HS-5 (cell line): ENCODE measurements around the gene AFAP1.

Source experiments
- DNase-seq: peaks from one replicate; pipeline ENCODE4 v3.0.0-alpha.2; 2012; ENCODE audit warnings: low read depth

The AFAP1 gene

GRCh38 chr4:7803992-7804755 lies 135.5 kb downstream of the AFAP1 start:
- no peak for DNase-seq

- no peak for DNase-seq
Observed at GRCh38 chr4:7803371-7803770, 136.3 kb downstream of the AFAP1 start.

GRCh38 chr4:7802093-7802726 lies 137.5 kb downstream of the AFAP1 start:
- DNase-seq = peak; percentile 65

GRCh38 chr4:7801641-7802040 lies 138.0 kb downstream of the AFAP1 start:
- no peak for DNase-seq

- DNase-seq = no peak
Observed at GRCh38 chr4:7801001-7801400, 138.7 kb downstream of the AFAP1 start.

- no peak for DNase-seq
Observed at GRCh38 chr4:7800410-7800809, 139.3 kb downstream of the AFAP1 start.

- no peak for DNase-seq
Observed at GRCh38 chr4:7799736-7800135, 139.9 kb downstream of the AFAP1 start.

GRCh38 chr4:7799306-7799705 lies 140.4 kb downstream of the AFAP1 start:
- DNase-seq = no peak

GRCh38 chr4:7798178-7798995 lies 141.3 kb downstream of the AFAP1 start:
- DNase-seq = no peak

- no peak for DNase-seq
Observed at GRCh38 chr4:7797330-7797729, 142.3 kb downstream of the AFAP1 start.

- no peak for DNase-seq
Observed at GRCh38 chr4:7795983-7796382, 143.7 kb downstream of the AFAP1 start.

- DNase-seq = no peak
Observed at GRCh38 chr4:7793186-7793585, 146.5 kb downstream of the AFAP1 start.

GRCh38 chr4:7792616-7793015 lies 147.0 kb downstream of the AFAP1 start:
- no peak for DNase-seq

GRCh38 chr4:7790999-7791398 lies 148.7 kb downstream of the AFAP1 start:
- no peak for DNase-seq

- DNase-seq = no peak
Observed at GRCh38 chr4:7790023-7790422, 149.6 kb downstream of the AFAP1 start.

- no peak for DNase-seq
Observed at GRCh38 chr4:7788694-7789425, 150.8 kb downstream of the AFAP1 start.

- DNase-seq = no peak
Observed at GRCh38 chr4:7788193-7788592, 151.5 kb downstream of the AFAP1 start.

GRCh38 chr4:7787681-7788141 lies 151.9 kb downstream of the AFAP1 start:
- no peak for DNase-seq

GRCh38 chr4:7787067-7787466 lies 152.6 kb downstream of the AFAP1 start:
- no peak for DNase-seq

- DNase-seq = no peak
Observed at GRCh38 chr4:7786517-7786916, 153.1 kb downstream of the AFAP1 start.

GRCh38 chr4:7786040-7786439 lies 153.6 kb downstream of the AFAP1 start:
- DNase-seq = no peak

- no peak for DNase-seq
Observed at GRCh38 chr4:7785017-7785416, 154.6 kb downstream of the AFAP1 start.
